Middle frontal gyrus (tissue), 1 donor: Measurements from ENCODE around the gene SMIM7.

Source experiments
- DNase-seq: peaks from one replicate; pipeline ENCODE4 v3.0.0-alpha.2; 2015; ENCODE audit warnings: low spot score; ENCODE audit errors: extremely low spot score

The SMIM7 gene

DNA sequence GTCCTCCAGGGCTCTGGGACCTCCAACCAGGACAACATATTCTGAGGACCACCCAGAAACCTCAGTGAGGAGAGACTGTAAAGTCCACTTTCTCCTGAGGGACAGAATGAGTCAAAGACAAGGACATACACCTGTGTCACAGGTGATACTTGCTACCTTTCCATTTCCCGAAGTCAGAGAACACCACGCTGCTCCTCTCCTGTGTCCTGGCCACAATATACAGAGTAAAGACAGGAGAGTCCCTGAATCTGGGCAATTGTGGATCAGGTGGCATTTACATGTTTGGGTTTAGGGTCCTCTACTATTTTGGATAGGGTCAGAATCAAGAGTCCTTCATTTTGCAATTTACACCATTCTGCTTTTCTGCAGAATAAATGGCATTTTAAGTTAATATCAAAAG lies 36.9 kb downstream of the SMIM7 start:
- DNase-seq, result no peak

DNA sequence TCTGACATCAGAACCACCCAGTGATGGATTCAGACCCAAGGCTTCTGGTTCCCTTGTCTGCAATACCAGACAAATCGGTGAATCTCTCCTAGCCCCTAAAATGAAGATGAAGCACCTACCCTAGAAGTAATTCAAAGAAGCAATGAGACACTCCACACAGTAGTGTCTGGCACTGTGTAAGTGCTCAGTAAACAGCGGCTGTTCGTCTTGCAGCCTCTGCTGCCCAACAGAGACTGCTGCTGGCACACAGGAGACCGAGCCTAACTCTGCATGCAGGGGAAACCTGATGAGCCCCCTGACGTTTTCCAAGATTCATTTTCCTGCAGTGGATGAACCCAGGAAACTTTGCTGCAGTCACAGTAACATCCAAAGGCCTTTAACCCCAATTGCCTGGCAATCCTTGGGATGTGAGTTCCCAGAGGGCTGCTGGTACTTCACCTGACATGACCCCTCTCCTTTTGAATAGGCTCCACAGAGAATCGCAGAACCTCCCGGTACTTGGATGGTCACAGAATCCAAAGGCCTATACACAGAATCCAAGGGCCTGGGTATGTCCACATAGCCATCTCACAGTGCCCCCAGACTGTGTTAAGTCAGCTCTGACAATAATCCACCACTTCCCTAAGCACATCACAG lies 38.7 kb downstream of the SMIM7 start:
- no peak for DNase-seq

DNA sequence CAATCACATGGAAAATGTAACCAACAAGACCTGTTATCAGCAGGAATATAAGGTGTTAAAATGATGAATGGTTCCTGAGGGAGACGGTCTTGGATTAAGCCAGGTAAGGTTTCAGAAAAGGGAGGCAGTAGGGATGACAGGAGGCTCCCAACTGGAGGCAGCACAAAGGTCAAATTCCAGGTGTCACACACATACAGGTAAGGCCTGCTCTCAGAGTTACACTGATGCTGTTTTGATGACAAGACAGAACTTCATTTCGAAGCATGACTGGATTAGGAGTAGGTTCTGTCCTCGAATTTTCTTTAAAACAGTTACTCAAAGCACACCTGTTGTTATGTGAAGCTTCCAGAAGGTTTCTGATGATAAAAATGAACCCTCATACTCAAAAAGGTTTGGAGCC lies 39.4 kb downstream of the SMIM7 start:
- no peak for DNase-seq

DNA sequence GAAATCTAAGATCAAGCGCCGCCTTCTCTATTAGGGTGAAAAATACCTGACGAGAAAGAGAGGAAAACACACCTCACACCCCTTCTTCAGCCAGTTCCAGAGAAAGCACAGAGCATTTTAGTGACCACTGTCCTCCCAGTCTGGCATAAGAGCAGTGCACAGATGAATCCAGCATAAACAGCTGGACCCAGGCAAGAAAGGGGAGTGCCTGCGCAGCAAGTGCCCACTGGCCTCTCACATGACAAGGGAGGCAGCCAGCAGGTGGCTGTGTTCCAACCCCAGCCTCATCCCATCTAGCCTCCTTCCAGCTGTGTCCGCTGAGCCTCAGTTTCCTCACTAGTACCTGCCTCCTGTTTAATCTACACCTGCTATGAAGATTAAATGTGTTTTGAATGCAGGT lies 39.9 kb downstream of the SMIM7 start:
- DNase-seq, result no peak

DNA sequence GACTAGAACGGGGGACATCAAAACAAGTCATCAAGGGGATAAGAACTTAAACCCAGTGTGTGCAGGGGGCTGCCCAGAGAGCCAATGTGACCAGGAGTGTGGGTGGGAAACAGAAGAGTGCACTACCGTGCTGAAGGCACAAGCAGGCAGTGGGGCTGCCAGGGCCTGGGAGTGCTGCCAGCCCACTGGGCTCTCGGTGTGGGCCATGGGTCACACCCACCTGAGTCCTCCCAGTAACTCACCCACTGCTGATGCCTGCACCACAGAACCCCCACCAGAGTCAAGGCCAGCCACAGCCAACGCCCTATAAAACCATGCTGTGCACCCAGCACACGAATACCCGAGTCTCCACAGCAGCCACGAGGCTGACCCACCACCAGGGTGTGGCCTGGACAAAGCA lies 40.5 kb downstream of the SMIM7 start:
- DNase-seq, result no peak

DNA sequence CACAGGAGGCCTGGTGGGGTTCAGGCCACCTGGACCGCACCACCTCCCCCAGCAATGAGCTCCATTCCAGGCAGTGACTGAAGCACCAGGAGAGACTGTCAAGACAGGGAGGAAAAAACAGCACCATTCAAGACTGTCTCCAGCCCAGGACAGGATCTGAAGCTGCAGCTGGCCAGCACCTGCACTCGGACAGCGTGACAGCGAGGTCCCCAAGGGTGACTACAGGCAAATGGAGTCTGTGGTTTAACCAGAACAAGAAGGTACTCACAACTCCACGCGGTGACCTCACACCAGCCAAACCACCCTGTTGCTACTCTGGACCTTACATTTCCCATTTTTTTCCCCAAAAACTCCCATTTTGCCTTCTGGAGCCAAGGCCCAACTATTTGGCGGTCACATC lies 41.7 kb downstream of the SMIM7 start:
- no peak for DNase-seq

DNA sequence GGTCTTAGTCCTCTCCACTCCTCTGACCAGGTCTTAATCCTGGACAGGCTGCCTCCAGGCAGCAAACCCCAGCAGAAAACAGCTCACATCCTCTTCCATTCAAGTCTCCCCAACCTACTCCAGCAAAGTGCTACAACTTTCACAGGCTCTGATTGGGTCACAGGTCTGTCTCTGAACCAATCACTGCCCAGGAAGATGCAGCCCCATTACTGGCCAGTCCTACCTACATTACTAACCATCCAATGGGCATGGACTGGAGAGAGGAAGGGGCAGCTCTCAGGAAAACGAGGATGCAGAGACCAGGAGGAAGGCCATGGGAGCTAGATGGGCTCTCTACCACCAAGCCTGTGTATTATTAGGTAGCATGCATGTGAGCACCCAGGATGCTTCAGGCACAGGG lies 44.1 kb downstream of the SMIM7 start:
- DNase-seq, result no peak

DNA sequence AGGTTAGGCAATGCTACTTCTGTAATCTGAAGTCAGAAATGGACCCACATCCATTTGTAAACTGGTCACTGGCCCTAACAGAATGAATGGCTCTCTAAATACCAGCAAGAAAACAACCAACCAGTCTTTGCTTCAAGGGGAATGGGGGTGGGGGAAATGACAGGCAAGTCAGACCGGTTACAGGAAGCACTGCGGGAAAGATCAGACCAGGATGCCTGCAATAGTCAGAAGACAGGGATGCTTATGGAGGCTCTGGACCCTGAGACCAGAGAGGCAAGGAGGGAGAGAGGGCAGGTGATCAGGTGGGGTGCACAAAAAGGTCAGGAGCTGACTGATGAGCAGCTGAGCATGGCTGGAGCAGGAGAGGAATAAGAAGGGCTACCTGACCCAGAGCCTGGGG lies 45.0 kb downstream of the SMIM7 start:
- DNase-seq, result no peak

DNA sequence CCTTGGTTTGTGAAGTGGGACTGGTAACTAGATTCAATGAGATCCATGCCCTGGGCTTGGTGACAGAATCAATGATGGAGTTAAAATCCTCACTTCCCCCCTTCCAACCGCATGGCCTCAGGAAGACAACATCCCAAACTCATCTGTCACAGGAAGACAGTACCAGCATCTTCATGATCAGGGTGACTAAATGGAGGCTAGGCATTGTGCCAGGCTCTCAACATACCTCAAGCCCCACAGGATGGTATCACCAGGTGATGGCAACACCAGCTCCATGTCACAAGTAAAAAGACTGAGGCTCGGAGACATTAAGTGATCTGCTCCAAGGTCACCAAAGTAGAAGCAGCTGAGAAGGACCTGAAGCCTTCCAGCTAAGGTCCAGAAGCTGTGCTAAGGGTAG lies 46.1 kb downstream of the SMIM7 start:
- DNase-seq, result no peak

DNA sequence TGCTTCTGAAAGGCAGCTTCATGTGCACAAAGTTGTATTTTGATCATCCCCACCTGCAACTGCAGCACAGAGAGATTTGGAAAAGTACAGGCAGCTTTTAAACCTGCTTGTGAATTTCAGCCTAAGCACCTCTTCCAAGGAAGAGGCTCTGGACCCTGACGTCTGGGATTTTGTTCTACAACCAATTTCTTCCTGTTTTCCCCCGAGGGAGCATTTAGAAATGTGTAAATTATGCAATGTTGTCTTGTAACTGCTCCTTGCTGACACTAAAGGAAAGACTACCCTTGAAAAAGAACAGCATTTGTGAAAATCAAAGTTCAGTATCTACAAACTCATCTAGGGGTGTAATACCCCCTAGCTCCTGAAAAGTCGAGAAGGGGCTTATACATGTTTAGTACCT lies 47.3 kb downstream of the SMIM7 start:
- no peak for DNase-seq

DNA sequence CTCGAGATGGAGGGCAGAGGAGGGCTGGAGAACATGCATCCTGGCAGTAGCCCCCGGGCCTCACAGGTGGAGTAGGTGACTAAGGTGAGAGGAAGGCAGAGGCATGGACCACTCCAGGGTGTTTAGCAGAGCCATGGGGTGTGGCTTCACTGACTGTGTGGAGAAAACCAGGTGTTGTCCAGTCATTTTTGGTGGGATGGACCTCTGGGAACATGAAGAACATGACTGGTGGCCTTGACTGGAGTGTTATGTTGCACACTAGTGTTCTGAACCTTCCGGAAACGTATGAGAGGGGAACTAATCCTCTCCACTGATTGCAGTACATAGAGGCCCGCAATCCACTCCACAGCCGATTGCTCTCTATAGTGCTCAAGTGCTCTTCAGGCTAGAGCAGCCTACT lies 48.8 kb downstream of the SMIM7 start:
- DNase-seq, result no peak

DNA sequence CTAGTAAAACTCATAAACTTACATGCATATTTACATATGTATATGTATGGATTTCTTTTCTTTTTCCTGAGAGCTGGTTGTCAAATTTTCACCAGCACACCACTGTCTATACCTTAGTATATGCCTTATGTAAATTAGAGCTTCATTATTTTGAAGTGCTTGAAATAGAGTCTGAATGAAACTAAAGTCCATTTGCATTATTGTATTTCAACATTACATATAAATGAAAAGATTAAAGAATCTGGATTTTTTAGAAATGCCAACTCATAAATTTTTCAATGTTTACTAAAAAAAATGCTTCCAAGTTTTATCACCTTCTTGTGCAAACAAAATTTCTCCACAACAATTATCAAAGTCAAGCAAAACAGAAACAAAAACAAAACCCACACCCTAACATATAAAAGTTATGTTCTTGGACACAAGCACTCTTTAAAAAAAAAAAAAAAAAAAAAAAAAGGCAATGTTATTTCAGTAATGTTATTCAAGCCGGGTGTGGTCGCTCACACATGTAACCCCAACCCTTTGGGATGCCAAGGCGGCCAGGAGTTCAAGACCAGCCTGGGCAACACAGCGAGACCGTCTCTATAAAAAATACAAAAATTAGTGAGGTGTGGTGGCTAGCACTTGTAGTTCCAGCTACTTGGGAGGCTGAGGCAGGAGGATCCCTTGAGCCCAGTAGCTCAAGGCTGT lies 50.3 kb downstream of the SMIM7 start:
- DNase-seq, result no peak

DNA sequence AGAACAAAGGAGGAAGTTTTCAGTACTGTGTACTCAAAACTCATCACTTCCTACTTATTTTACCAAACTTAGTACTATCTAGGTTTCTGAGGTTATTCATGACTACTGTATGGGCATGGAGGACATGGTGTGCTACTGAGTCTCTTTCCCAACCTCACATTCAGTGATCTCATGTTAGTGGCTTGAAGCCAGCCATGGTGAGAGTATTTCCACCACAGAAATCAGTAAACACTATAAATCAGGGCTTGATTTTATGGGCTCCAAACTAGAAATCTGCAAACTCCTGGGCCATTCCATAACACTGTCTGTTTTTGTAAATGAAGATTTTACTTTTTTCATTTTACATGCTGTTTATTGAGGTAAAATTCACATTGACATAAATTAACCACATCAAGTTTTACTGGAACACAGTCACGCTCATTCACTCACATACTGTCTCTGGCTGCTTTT lies 51.6 kb downstream of the SMIM7 start:
- no peak for DNase-seq

DNA sequence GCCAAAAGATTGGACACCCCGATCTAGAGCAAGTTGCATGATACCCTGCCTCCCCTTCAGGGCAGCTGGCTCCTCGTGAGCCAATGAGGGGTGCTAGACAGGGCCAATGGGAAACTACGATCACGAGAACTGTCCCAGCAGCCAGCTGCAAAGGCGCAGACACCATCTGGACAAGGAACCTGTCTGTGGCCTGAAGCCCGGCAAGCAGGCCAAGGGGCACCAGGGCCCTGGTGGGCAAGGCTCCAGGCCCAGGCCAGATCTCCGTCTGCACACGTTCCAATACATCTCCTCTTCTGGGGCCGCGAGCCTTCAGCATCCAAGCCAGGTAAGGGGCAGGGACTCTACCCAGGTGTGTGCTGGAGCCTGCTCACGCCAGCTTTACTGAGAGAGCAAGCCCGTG lies 52.1 kb downstream of the SMIM7 start:
- DNase-seq, result no peak

DNA sequence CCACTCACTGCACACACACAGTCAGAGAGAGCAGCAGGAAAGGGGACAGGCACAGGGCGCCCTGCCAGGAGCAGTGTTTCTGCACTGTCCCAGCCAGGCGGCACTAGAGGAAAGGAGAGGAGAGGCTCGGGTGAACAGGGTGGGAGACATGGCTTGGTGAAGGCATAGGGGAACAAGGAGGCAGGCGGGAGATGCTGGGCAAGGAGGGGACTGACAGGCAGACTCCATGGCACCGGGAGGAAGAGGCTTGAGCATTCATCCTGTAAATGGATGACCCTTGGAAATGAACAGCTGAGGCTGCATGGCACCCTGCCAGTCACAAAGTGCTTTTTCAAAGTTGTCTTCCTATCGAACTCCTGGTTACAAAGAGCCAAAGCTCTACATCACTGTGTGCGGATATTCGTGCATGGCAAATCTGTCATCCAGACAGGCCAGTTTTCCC lies 54.4 kb downstream of the SMIM7 start:
- DNase-seq, result no peak

DNA sequence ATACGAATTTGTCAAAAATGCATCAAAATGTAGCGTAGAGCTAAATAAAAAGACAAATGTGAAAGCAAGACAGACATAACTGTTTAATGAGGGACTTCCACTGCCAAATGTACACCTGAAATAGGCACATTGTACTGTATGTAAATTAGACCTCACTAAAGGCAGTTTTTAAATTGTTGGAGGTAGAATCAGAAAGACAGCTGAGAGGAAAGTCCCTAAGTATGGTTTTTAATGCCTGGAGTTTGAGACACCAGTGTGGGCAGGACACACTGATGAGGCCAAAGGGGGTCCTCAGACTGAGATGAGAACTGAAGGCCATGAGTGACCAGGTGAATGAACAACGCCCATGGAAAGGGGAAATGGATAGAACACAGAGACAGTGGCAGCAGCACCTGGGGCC lies 54.8 kb downstream of the SMIM7 start:
- DNase-seq, result no peak

DNA sequence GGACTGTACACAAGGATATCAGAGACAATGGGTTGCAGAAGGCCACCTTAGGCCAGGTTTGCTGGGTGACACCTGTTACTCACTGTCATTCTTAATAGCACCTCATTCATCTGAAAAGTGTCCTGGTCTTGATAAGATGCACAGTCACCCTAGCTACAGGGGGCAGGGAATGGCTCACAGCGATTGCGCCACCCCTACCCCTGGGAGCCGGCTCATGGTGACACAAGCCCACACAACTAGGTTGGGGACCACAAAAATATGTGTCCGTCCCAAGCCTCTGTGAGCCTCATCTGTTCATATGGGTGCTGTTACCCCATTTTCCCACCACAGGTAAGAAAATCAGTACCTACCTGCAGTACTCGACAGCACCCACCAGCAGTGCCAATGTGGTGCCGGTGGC lies 55.3 kb downstream of the SMIM7 start:
- DNase-seq, result no peak

DNA sequence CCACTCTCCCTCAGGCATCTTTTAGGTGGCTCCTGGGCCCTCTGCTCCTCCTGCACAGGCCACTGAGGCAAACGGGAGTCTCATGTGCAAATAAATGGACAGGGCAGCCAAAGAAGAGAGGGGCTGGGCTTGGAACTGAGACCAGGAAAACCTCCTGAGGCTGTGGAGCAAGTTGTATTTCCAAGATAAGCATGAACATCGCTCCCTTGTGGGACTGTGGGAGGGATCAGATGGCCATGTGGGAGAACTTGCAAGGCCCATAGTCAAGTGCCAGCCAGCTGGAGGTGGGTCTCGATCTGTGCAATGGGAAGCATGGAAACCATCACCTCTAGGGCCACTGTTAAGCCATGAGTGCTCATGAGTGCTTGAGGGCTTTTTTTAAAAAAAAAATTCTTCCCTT lies 56.9 kb downstream of the SMIM7 start:
- DNase-seq, result no peak

DNA sequence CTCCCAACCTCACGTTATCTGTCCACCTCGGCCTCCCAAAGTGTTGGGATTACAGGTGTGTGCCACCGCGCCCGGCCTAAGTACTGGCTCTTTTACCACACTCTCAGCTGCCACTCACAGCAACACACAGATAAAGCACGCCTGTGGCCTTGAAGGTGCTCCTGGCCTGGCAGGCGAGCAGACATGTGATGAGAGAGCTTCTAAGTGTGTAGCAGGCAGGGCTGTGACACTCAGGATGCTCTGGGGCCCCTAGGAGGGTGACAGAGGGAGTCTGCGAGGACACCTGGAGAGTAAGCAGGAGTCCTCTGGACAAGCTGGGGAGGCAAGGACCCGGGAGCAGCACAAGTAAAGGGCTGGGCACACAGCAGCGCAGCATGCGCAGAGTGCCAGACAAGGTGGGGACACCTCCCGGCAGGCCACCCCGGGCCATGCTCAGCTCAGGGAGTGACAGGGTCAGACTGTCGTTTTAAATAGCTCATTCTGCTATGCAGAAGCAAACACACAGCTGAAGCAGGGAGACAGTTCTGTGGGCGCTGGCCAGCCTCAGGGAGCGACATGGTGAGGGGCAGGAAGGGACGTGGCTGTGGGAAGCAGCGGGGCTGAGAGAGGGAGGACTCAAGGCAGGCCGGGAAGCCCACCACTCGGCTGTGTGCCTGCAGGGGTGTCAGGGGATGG lies 58.4 kb downstream of the SMIM7 start:
- no peak for DNase-seq

DNA sequence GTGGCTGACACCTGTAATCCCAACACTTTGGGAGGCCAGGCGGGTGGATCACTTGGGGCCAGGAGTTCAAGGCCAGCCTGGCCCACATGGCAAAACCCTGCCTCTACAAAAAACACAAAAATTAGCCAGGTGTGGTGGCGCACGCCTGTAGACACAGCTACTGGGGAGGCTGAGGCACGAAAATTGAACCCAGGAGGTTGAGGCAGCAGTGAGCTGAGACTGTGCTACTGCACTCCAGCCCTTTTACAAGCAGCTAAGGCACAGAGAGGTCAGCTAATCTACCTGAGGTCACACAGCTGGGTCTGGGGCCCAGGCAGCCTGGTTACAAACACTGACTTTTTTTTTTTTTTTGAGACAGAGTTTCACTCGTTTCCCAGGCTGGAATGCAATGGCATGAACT lies 59.1 kb downstream of the SMIM7 start:
- no peak for DNase-seq

DNA sequence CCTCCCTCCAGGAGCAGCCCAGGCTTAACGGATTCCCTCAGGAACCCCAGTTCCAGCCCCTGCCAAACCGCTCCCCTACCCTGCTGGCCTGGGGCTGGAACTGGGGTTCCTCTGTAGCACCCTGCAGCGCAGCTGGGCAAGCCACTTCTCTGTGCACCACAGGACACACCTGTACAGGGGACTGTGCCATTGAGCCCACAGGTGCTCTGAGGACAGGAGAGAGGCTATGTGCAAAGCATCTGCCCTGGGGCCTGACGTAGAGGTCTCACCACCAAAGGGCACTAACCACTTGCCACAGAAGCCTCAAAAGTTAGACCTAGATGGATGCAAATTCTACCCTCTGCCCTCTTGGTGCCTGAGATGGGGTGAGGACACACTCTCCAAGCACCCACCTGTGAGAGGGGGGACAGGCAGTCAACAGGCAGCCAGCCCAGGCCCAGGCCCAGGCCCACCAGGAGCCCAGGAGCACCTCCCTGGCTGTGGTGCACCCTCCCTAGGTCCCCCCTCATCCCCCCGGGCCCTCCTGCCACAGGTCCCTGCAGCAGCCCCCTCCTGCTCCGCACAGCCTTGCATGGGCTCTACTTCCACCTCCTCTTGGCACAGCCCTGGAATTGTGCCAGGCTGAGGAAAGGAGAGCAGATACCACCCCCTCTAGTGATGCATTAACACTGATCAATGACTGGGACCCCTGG lies 60.1 kb downstream of the SMIM7 start:
- no peak for DNase-seq

DNA sequence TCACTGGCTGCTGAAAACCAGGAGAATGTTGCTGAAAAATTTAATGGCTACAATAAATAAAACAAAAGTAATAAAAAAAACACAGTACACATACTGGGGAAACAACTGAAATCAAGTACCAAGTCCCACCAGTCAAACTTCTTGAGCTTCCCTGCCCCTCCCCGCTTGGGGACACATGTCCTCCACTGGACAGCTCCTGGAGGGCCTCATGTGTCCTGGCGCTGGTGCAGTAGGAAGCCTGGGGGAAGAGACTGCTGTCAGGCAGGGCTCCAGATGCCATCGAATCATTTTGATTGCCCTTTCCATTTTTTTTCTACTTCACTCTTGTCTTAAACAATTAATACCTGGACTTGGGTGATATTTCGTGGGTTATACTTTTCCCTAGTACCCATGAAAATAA lies 61.1 kb downstream of the SMIM7 start:
- DNase-seq, result no peak
